Limb (tissue), 2 donors: ENCODE data around the gene SPOCK1.

Source experiments
- DNase-seq, 2 donors: peaks; one replicate each; pipeline ENCODE4 v3.0.0-alpha.2; 2016; ENCODE audit errors: extremely low spot score in 2 of 2

SPOCK1 gene

DNA sequence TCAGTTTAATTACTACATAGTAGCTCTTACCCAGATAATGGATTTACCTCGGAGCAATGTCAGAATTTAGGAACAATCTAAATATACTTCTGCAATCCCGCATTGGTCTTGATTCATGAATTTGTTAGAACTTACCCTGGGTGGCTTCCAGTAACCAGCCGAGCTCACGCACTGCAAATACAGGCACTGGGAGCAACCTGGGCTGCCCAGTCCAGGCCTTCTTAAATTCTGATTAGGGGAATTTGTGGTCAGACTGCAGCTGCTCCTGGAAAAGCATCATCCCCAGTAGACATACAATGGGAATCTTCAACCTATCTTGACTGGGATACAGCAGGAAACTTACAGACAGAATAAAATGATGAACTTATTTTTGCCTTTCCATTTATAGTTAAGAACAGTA is 270.3 kb downstream of the SPOCK1 start:
- no peak for DNase-seq

DNA sequence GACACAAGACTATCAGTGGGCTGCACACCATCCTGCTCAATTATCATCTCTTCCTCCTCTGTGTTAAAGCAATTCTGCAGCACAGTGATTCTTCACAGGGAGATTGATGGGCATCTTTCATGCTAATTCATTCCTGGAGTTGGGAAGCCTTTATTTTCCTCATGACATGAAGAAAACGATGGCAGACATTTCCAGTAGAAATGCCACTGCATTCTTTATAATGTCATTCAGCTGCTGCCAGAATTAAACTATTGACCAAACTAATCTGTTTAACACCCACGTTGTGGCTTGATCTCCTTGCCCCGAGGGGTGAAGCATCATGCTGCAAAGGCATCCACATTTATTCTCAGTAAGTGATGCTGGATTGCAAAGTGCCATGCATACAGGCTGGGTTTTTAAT is 273.0 kb downstream of the SPOCK1 start:
- DNase-seq = no peak

DNA sequence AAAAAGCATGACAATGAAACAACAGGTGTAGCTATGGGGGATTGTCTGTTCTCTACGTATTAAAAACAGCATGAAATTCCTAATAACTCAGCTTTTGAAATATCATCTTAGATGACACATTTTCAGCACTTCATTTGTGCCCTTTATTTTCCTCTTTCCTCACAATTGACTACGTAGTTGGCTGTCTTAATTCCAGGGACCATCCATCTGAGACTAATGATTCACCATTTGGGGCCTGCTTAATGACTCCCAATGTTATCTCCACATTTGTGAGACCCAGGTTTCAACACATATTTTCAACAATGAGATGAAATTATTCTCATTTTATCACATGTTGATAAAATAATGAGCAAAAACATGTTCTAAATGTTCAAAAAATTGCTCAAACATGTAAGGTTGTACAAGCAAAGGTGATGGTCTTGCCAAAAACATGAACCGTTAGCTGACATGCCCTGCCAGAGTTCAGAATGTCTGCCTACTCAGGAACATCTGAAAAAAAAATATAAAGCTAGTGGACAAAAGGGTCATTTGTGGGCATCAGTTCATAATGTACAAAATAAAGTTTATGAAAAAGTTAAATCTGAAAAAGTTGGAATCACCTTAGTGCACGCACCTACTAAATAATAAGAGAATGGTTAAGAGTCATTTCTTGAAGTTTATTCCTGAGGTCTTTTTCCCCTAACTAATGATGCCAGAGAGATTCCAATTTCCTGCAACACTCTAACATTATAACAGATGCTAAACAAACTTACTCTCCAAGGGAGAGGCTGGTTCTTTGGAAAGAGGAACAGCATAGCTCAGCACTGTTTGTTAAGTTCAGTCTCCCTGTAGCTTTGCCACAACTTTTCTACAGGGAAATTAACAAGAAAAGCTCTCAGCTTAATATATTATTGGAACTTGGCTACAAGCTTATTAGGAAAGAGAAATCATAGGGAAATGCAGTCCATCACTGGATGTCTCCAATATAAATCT is 275.5 kb downstream of the SPOCK1 start:
- DNase-seq = no peak

DNA sequence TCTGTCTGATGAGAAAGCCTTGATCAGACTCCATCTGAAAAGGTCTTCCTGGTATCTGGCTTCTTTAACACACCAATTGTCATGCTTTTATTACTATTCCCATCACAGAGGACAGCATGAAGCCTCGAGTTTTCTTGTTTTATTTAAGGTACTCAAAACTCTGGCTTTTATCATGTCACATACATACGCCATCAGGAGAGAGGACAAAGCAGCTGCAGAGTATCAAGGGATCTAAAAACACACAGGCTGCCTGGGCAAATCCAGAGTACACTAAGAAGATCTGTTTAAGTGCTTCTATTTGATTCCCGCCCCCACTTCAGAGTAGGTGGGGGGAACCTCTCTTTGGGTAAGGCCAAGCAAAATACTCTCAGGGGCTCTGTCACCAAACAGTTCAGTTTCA is 277.2 kb downstream of the SPOCK1 start:
- DNase-seq = no peak

DNA sequence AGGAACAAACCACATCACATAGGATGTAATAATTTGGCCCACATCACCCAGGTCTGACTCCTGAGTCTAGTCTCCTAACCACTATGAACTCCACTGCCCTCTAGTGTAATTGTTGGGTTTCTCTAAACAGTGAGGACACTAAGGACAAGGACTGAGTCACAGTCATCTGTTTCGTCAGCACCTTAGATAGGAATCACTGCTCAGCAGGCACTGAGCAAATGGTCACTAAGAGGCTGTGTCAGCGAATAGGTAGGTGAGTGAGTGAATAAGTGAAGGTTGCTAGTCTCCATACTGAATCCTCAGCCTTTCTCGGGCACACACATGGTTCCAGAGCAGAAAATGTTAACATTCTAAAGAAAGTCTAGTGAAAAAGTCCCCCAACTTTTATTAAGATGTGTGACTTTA is 278.6 kb downstream of the SPOCK1 start:
- DNase-seq = no peak

DNA sequence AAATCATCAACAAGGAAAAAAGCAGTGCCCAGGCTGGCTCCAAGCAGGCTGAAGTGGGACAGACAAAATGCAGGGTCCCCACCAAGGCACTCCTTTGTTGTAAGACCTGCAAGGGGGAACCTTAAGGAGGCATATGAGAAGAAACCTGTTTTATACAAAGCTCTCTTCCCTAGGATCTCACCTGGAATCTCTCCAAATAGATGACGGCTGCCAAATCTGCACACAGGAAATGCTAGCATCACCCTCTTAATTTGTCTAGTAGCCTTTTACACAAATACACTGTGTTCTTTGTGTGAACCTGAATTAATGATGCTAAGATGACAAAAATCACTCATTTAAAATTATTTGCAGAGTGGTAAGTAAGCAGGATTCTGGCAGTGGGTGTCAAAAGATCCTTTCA is 280.2 kb downstream of the SPOCK1 start:
- DNase-seq = no peak

DNA sequence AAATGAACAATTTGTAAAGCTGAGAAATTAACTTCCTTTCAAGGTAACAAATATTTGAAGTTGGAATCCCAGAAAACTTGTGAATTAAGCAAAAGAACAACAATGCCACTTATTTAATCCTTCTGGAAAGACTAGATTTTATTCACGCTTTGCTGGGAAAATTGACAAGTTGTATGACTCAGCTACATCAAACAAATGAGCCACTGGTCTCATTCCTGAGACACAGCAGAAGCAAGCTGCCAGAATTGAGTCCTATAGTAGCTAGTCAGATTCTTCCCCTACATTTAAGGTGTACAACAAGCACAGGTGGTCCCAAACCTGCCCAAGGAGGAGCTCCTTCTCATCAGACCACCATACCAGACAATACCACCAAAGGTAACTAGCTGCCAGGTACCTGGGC is 280.7 kb downstream of the SPOCK1 start:
- DNase-seq = no peak

DNA sequence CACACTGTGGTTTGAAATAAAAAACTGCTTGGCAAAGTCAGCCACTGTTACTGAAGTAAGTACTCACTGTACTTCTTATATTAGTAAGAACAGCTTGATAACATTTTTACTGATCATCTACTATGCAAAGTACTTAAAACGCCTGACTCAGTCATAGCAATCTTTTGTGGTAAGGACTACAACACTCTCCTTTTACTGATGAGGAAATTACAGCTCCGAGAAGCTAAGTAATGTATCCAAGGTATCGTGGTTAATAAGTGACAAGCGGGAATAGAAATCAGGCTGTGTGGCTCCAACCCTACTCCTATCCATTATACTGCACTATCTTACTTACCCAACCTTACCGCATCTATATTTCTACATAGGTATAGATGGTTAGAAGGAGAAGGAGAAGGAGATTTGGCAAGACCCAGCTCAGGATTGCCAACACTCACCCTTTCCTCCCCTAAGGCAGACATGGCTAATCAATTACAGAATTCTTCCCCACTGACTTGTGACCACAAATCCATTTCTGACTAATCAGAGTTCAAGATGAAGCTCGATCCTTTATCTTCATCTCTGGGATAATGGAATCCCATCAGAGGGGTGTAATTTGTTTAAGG is 281.4 kb downstream of the SPOCK1 start:
- DNase-seq = no peak

DNA sequence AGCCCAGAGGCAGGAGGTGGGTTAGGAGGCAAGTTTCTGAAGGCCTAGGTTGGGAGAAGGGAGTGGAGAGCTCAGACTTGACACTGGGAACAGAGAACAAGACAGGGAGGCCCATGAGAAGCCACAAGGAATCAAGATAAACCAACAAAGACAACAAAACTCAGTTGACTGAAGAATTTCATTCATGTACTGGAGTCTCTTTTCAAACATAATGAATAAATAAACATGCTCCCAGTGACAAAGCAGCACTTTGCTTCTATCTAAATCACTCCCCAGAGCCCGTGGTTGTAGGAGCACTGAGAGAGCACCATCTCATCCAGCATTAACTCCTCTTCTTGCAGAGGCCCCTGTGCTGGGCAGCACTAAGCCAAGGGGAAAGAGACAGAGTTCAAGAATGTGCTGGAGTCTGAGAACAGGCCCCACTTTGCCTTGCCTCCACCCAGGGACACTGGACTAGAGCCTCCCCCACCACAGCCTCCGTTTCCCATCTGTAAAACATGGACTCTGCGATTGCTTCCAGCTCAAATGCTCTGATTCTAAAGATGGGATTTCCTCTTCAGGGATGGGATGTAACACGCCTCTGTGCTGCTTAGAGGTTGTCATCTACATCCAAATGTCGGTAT is 282.0 kb downstream of the SPOCK1 start:
- DNase-seq = no peak

DNA sequence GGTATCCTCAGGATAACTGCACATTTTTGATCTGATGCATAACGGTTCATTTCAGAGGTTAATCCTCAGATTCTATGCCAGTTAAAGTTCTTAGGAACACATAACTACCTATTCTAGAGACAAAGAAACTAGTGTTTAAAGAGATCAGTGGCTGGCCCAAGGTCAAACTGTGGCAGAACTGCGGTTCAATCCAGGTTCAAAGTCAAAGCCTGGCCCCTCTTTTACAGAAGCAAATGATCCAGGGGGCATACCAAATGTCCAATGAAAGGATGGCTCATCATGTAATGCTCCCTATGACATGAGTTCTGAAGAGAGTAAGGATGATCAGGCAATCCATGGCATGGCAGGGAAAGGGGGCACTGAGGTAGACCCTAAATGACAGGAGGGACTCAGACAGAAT is 283.3 kb downstream of the SPOCK1 start:
- DNase-seq = no peak

DNA sequence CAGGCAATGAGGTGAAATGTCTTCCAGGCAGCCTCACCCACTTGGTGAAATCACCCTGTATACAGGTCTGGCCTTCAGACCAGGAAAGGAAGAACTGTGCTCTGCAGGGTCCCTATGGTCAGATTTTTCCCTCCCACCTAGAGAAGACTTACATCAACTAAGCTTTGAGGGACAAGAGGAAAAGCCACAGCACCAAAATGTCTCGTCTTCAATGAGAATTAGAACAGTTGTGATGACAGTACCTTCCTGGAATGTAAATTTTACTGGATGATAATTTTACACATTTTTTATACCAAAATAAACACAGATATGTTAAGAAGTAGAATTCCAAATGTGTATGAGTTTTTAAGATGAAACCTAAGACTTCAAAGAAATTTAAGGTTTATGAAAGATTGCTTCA is 283.9 kb downstream of the SPOCK1 start:
- no peak for DNase-seq

DNA sequence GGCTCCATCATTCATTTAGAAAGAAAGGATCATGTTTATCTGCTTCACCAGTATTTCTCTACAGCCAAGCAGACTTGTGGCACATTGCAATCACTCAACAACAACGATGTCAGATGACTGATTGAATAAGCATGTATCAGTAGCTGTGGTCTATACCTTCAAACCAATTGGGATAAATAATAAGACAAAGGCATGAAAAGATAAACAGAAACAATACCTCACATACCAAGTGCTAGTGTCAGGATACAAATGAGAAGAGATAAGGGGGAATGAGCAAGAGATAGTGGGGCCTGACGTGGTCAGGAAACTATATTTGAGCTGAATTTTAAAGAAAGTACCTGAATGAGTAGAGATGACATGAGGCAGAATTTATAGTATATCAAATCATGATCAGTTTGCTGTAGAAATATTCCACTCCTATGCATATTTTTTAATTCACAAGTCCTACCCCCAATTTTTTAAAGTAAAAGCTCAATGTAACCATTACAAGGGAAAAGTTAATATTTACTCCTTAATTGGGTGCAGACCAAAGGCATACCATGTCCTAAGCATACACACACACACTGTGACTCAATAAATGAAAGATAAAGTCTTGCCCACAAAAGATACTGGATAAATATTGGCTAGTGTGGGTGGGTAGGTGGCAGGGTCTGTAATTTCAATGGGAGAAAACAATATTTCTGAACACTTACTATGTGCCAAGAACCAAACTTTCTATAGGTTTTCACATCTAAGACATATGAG is 284.5 kb downstream of the SPOCK1 start:
- DNase-seq = no peak

DNA sequence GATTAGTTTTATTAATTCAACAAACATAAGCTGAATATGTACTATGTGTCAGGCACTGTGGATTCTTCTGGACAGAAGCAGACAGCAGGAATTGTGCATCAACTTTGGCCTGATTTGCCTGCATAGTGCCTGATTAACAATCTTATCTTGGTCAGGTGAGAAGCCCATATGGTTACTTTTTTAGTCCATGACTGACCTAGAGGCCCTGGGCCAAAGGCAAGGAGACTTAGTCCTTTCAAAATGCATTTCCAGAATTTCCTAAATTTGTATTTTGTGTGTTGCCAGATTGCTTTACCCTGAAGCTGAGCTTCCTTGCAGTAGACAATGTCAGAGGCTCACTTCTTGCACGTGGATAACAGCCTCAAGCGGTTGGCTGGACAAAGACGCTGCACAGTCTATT is 286.7 kb downstream of the SPOCK1 start:
- DNase-seq = no peak

DNA sequence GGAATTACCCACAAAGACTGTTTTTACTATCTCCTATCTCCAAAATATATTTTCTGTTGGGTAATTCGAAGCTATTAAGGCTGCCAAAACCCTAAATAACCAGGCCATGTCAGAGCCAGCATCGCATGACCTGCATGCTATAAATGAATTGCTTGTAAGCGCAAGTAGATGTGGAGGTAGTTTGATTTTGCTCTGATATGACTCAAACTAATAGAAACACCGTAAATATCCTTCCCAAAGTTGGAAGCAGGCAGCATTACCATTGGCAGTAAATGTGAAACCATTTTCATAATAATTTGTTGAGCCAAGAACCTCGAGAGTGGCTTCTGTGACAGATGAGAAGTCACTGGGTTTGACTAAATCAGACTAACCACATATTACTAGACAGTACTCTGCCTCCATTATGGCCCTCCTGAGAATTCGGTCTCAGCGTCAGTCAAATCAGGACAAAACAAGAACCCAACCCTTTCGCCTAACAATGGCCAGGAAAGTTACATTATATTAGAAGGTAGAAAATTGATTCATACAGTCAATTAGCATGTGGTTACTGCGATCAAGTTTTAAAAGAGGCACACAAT is 289.8 kb downstream of the SPOCK1 start:
- no peak for DNase-seq

DNA sequence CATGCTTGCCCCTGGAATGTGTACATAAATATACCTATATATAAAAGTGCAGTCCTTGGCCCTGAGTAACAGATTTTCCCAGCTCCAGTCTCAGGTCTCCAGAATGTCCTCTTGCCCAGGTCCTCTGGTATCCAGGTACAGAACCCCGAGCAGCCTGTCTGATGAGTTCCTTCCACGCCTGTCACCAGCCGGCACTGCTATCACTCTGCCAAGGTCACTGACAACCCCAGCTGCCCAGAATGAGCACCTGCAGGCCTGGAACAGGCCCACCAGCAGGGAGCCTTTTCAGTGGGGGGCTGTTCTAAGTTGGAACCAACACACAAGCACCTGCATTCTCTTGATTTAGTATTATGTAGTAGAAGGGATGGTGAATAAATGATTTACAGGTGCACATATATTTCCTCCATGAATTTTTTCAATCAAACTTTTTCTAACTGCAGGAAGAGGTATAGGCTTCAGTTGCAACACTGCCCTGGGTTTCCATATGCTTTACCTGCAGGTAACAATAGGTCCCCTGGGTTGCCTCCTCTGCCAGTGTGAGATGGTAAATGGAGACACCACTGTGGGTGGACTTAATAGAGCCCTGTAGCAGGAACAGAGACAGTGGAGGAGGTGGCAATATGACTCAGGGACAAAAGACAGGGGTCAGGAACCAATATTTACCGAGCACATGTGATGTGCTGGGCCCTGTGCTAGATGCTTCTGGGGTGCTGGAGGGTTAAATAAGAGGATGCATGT is 291.9 kb downstream of the SPOCK1 start:
- DNase-seq = no peak

DNA sequence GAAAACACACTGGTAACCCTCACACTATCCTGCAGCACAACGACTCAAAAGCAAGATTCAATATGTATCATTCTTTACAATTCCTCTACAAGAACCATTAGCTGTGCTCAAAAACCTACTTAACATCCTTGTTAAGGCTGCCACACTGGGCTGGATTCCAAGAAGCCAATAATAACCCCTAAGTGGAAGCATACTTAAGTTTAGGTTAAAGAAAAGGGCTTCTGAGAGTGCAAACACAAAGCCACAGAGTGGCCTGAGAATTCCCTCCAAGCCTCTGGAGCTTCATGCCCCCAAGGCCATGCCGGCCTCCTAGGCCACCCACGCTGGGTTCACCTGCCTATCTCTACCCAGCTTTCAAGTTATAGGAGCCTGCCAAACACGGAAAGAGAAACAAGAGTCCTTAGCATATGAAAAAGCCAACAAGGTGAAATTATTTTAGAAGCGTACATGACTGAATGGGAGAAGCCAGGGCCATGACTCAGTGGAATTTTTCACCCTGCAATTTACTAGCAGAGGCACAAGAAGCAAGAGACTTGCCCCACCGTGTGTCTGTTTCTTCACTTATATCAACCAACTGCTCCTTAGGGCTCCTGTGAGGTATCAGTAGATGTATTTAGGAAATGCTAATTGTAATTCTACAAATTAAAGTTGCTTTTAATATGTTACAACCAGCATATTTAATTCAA is 293.0 kb downstream of the SPOCK1 start:
- DNase-seq = no peak

DNA sequence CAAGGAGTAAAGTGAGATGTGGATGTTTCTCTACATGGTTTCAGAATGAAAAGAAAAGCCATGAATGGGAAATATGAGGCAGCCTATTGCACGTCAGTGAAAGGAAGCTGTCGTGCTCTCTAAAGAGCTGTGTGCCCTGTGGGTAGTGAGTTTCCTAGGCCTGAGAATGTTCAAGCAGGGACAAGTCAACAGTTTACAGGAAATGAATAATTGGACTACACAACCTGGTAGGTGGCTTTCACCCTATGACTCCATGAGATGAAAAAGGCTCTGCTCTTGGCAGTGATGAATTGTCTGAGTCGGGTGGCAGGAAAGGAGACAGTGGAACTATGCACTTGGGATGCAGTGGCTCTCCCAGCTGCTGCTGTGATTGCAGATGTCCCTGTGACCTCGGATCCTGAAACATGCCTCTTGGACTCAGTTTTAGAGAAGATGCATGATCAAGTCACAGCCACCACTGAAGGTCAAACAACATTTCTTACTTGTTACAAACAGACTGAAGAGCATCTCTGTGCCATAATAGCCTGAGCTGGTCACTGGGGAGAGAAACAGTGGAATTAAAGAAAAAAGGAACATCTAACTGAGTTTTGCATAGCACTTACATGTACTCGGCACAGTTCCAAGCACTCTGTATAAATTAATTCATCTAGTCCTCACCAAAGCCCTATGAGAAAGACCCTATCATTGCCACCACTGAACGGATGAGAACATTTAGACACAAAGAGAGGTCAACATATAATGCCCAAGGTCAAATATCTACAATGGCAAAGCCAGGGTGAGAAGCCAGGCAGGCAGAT is 293.7 kb downstream of the SPOCK1 start:
- DNase-seq = no peak

DNA sequence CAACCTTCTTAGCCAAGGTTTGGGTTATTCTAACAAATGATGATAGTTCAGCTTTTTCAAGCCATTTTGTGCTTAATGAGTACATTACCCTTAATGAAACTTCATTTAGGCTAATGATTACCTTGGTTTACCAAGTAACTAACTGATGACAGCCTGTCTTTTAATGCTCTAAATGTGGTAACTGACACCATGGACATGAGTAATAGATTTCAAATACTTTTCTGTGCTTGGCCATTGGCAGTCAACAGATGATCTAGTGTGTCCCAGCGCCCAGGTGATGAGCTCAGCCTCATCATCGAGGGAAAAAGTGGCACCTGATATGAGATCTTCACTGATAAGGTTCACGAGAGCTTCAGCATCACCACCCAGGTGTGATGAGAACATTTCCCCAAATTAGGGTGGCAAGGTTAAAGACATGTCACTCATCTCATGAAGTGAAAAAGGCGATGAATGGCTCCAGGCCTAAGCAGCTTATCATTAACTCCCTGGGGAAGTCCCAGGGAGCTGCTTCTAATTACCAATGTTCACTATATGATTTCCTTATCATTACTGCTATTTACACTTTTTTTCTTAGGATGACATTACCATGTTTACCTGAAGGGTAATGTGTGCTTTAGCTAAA is 296.0 kb downstream of the SPOCK1 start:
- DNase-seq = no peak

DNA sequence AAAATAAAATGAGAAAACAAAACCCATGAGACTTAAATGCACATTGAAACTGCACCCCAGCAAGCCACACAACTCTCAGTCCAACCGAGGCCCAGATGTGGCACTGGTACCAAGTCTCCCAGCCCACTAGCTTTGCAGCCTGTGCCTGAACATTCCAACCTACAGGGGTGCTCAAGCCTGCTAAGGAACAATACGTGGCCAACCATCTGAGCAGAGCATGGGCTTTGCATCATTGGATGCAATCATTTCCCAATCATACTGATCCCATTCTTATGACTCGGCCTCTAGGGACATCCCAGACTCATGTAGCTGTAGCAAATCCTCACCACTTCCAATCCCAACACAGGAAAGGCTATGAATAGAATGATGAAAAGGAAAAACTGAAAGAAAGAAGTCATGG is 297.2 kb downstream of the SPOCK1 start:
- no peak for DNase-seq
